HG03354 (cell line): ENCODE results near the gene TMEM225B.
"Not testable (repeated sequence)": the region's sequence is repeated elsewhere in the genome, so short reads cannot be mapped to it uniquely, and the experiment has no call there.

Experiments used
- ATAC-seq: cut with Tn5 transposase; IDR thresholded peaks from one replicate; pipeline ENCODE4 v1.9.1; 2021; ENCODE audit warnings: mild to moderate bottlenecking; ENCODE audit not compliant: unreplicated experiment, poor library complexity, severe bottlenecking

Gene TMEM225B

GRCh38 chr7:99576251-99576650 lies 21.8 kb upstream of the TMEM225B start:
- ATAC-seq, result no peak

- no peak for ATAC-seq
Observed at GRCh38 chr7:99579281-99579955, 18.6 kb upstream of the TMEM225B start.

GRCh38 chr7:99579956-99580777 lies 17.9 kb upstream of the TMEM225B start:
- no peak for ATAC-seq

GRCh38 chr7:99580778-99581332 lies 17.2 kb upstream of the TMEM225B start:
- ATAC-seq, result not testable (repeated sequence)

- ATAC-seq, result no peak
Observed at GRCh38 chr7:99588868-99589267, 9.2 kb upstream of the TMEM225B start.

GRCh38 chr7:99594948-99595745 lies 2.9 kb upstream of the TMEM225B start:
- no peak for ATAC-seq

- no peak for ATAC-seq
Observed at GRCh38 chr7:99596408-99596955, 1.6 kb upstream of the TMEM225B start.

- no peak for ATAC-seq
Observed at GRCh38 chr7:99599836-99600235, 1.8 kb downstream of the TMEM225B start.

GRCh38 chr7:99601656-99602310 lies 3.7 kb downstream of the TMEM225B start:
- no peak for ATAC-seq

- ATAC-seq, result no peak
Observed at GRCh38 chr7:99605527-99605926, 7.5 kb downstream of the TMEM225B start.

GRCh38 chr7:99606531-99606930 lies 8.5 kb downstream of the TMEM225B start:
- no peak for ATAC-seq

- no peak for ATAC-seq
Observed at GRCh38 chr7:99607548-99607947, 9.5 kb downstream of the TMEM225B start.

GRCh38 chr7:99614495-99614894 lies 16.4 kb downstream of the TMEM225B start:
- ATAC-seq, result no peak

GRCh38 chr7:99615989-99616358 lies 17.9 kb downstream of the TMEM225B start:
- ATAC-seq, result no peak

- ATAC-seq, result peak; percentile 95
Observed at GRCh38 chr7:99616359-99617191, 18.5 kb downstream of the TMEM225B start, which contains the start of gene ZSCAN25. Gene ZSCAN25 (plus strand): TSS chr7:99616946. CDS start chr7:99619607, 2,661 bp downstream.

- ATAC-seq, result peak; percentile 42
Observed at GRCh38 chr7:99617192-99617781, 19.2 kb downstream of the TMEM225B start.

- no peak for ATAC-seq
Observed at GRCh38 chr7:99618726-99619125, 20.7 kb downstream of the TMEM225B start.

GRCh38 chr7:99619571-99620130 lies 21.6 kb downstream of the TMEM225B start:
- no peak for ATAC-seq
